Breast epithelium (tissue), 4 donors: Measurements from ENCODE around the gene CDK6. TPM values are rescaled to one million over a fixed set of nuclear protein-coding genes. Genes with fewer than 3 reads are reported as not detected.

ENCODE experiments used
- DNase-seq, 2 donors: peaks; one replicate each; pipeline ENCODE4 v3.0.0-alpha.2; 2019; ENCODE audit warnings: low spot score in 2 of 2
- H3K27ac ChIP-seq, 2 donors: fragments of 200-600 bp; sonication (generic) in 1 of 2; one replicate each; pipeline ENCODE4 v1.5.1; 2016 to 2019; ENCODE audit warnings: mild to moderate bottlenecking in 1 of 2
- H3K27me3 ChIP-seq, 2 donors: fragments of 200-600 bp; sonication (generic) in 1 of 2; one replicate each; pipeline versions ENCODE4 v1.5.1 to v1.6.0; 2017 to 2019; ENCODE audit warnings: control low read depth in 1 of 2, mild to moderate bottlenecking in 1 of 2
- H3K36me3 ChIP-seq: fragments of 200-600 bp; one replicate; pipeline ENCODE4 v1.5.1; 2019
- H3K4me1 ChIP-seq, 2 donors: fragments of 200-600 bp; sonication (generic); one replicate each; pipeline ENCODE4 v1.5.1; 2016 to 2019; ENCODE audit warnings: control low read depth in 1 of 2
- H3K4me3 ChIP-seq, 3 donors: fragments of 200-600 bp; sonication (generic); 1 replicate in 2 of 3; 2 replicates in 1 of 3; pipeline ENCODE4 v1.5.1; 2016 to 2019; ENCODE audit warnings: mild to moderate bottlenecking in 3 of 3, moderate library complexity in 2 of 3
- H3K9me3 ChIP-seq, 2 donors: fragments of 200-600 bp; sonication (generic) in 1 of 2; one replicate each; pipeline ENCODE4 v1.5.1; 2016 to 2019; ENCODE audit warnings: control low read depth in 1 of 2
- POLR2A ChIP-seq: fragments of 450-650 bp; IDR thresholded peaks from one replicate; pipeline ENCODE4 v1.6.1; 2016; ENCODE audit warnings: antibody characterized with exemption, mild to moderate bottlenecking, moderate library complexity
- POLR2AphosphoS5 ChIP-seq, 3 donors: sonication (generic); formaldehyde crosslinking; IDR thresholded peaks; one replicate each; pipeline ENCODE4 v1.6.1; 2017; ENCODE audit warnings: antibody characterized with exemption in 3 of 3
- intact Hi-C: fragments of 100-400 bp; cut with DNase I; formaldehyde crosslinking; loops from one replicate; pipeline ENCODE4 v1.15.1; 2023; ENCODE audit warnings: low total_unique reads
- total RNA-seq, 3 donors: library from RNA; depleted of rRNA; stranded (reverse); fragments of >200 nt; gene quantifications; one replicate each; pipeline ENCODE4 v1.1.0, GENCODE V29; 2016
- TF ChIP-seq, protein P1 (sequence below), 3 donors: fragments of 450-650 bp; IDR thresholded peaks; one replicate each; pipeline ENCODE4 v1.5.1; 2016 to 2017; ENCODE audit warnings: antibody characterized with exemption in 3 of 3, mild to moderate bottlenecking in 3 of 3, moderate library complexity in 3 of 3

The CDK6 gene
- total RNA-seq, 3 donors from 2014 or later, result 12.8 to 26.2 (median 23.6) TPM

GRCh38 chr7:92737706-92738105, 98.7 kb downstream of the CDK6 start:
- TF ChIP-seq, protein P1, sequence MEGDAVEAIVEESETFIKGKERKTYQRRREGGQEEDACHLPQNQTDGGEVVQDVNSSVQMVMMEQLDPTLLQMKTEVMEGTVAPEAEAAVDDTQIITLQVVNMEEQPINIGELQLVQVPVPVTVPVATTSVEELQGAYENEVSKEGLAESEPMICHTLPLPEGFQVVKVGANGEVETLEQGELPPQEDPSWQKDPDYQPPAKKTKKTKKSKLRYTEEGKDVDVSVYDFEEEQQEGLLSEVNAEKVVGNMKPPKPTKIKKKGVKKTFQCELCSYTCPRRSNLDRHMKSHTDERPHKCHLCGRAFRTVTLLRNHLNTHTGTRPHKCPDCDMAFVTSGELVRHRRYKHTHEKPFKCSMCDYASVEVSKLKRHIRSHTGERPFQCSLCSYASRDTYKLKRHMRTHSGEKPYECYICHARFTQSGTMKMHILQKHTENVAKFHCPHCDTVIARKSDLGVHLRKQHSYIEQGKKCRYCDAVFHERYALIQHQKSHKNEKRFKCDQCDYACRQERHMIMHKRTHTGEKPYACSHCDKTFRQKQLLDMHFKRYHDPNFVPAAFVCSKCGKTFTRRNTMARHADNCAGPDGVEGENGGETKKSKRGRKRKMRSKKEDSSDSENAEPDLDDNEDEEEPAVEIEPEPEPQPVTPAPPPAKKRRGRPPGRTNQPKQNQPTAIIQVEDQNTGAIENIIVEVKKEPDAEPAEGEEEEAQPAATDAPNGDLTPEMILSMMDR (IDR thresholded peaks at IDR 0.05), result no peak
- TF ChIP-seq POLR2AphosphoS5 (IDR thresholded peaks at IDR 0.05) (no peak), POLR2A (no peak)
- DNase-seq, result no peak
- H3K9me3 ChIP-seq, result no peaks in the 10 kb centered on the region
- H3K4me1 ChIP-seq, result no peaks in the 10 kb centered on the region
- no peaks in the 10 kb centered on the region for H3K27me3 ChIP-seq
- H3K27ac ChIP-seq, result no peak overlapping the region
- no peak overlapping the region for H3K4me3 ChIP-seq
- intact Hi-C loops, result no loop called here
- no peaks in the 10 kb centered on the region for H3K36me3 ChIP-seq

DNA sequence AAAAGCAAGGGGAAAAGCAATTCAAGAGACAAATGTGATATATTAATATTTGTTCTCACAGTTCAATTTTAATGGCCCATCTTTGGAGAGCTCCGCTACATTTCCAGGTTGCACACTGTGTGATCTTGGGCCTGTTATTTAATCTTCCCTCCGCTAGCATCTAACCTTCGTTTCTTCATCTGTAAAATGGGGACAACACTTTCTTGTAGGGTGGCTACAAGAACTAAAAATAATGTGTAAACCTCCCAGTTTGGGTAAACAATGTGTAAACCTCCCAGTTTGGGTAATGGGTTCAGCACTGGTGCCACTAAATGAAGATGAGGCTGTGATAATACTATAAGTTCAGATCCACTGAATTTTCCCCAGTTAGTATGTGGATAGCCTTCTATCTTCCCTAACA, 99.5 kb downstream of the CDK6 start:
- Histone ChIP-seq H3K27me3 (no peaks in the 10 kb centered on the region), H3K27ac (no peak overlapping the region), H3K4me3 (no peak overlapping the region), H3K4me1 (no peaks in the 10 kb centered on the region), H3K36me3 (no peaks in the 10 kb centered on the region), H3K9me3 (no peaks in the 10 kb centered on the region)
- DNase-seq, result no peak
- intact Hi-C loops, result no loop called here
- TF ChIP-seq POLR2AphosphoS5 (IDR thresholded peaks at IDR 0.05) (no peak), POLR2A (no peak)
- TF ChIP-seq, protein P1 (IDR thresholded peaks at IDR 0.05), result no peak

GRCh38 chr7:92735707-92736106, 100.7 kb downstream of the CDK6 start:
- H3K36me3 ChIP-seq, result no peaks in the 10 kb centered on the region
- intact Hi-C loops, result no loop called here
- no peaks in the 10 kb centered on the region for H3K4me1 ChIP-seq
- DNase-seq, result no peak
- H3K4me3 ChIP-seq, result no peak overlapping the region
- H3K27ac ChIP-seq, result no peak overlapping the region
- no peak for TF ChIP-seq POLR2AphosphoS5 (IDR thresholded peaks at IDR 0.05)
- TF ChIP-seq, protein P1 (IDR thresholded peaks at IDR 0.05), result no peak
- TF ChIP-seq POLR2A, result no peak
- no peaks in the 10 kb centered on the region for H3K9me3 ChIP-seq
- no peaks in the 10 kb centered on the region for H3K27me3 ChIP-seq

GRCh38 chr7:92732316-92733036, 103.9 kb downstream of the CDK6 start:
- no peak for DNase-seq
- Histone ChIP-seq H3K4me1 (no peaks in the 10 kb centered on the region), H3K27me3 (no peaks in the 10 kb centered on the region), H3K27ac (no peak overlapping the region), H3K36me3 (no peaks in the 10 kb centered on the region), H3K9me3 (no peaks in the 10 kb centered on the region), H3K4me3 (no peak overlapping the region)
- TF ChIP-seq POLR2AphosphoS5 (IDR thresholded peaks at IDR 0.05) (no peak), POLR2A (no peak)
- TF ChIP-seq, protein P1 (IDR thresholded peaks at IDR 0.05), result no peak
- intact Hi-C loops, result no loop called here

DNA sequence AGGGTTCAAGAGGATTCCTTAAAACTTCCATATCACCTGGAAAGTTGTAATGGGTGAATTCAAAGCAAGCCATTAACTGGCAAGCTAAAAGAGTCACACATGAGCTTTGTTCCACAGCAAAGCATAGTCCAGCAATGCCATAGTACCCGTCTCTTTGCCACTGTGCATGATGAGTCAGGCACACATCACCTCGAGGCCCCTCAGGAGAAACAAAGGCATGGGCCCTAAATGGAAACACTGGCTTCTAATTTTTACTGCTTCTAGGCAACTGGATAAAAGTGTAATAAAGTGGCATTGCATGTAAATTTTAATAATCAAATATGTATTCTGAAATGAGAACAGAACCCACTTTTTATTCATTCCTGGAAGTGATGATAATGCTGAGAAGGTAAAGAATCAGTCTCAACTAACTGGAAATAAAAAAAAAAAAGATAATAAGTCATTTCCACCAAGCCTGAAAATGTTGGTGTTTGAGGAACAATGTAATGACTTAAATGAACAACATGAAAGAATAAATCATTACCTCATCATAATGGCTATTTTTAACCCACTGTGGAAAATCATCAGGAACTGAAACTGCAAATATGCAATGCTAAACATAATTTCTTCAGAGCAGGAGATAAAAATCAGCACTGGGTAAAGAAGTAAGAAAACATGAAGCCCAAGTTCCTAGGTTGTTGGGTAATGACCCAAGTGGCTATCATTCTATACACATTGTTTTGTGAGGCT, 104.9 kb downstream of the CDK6 start:
- Histone ChIP-seq H3K4me1 (no peaks in the 10 kb centered on the region), H3K36me3 (no peaks in the 10 kb centered on the region), H3K4me3 (no peak overlapping the region), H3K9me3 (no peaks in the 10 kb centered on the region), H3K27me3 (no peaks in the 10 kb centered on the region), H3K27ac (no peak overlapping the region)
- intact Hi-C loops, result no loop called here
- DNase-seq, result no peak
- TF ChIP-seq, protein P1 (IDR thresholded peaks at IDR 0.05), result no peak
- TF ChIP-seq POLR2A (no peak), POLR2AphosphoS5 (IDR thresholded peaks at IDR 0.05) (no peak)
